GM18868 (cell line): ENCODE data around the gene MYDGF.
A peak's percentile ranks its signal among the peaks of the same experiment; 100 is the strongest.
"Not testable (repeated sequence)": the region's sequence is repeated elsewhere in the genome, so short reads cannot be mapped to it uniquely, and the experiment has no call there.

Experiments
- ATAC-seq: cut with Tn5 transposase; IDR thresholded peaks from one replicate; pipeline ENCODE4 v1.9.1; 2021; ENCODE audit warnings: mild to moderate bottlenecking, moderate library complexity; ENCODE audit not compliant: unreplicated experiment

MYDGF gene

GRCh38 chr19:4669723-4670480, at the start of gene MYDGF:
Gene MYDGF (minus strand): TSS chr19:4670342. CDS start chr19:4670334, 8 bp downstream.
- peak; percentile 79 for ATAC-seq

GRCh38 chr19:4719499-4719866, 49.3 kb upstream of the MYDGF start:
- ATAC-seq: no peak

- ATAC-seq: no peak
Observed at GRCh38 chr19:4717966-4718701, 48.0 kb upstream of the MYDGF start.

GRCh38 chr19:4717191-4717965, 47.2 kb upstream of the MYDGF start:
- ATAC-seq: no peak

GRCh38 chr19:4715529-4716221, 45.5 kb upstream of the MYDGF start:
- ATAC-seq: no peak

GRCh38 chr19:4715178-4715528, 45.0 kb upstream of the MYDGF start:
- not testable (repeated sequence) for ATAC-seq

- no peak for ATAC-seq
Observed at GRCh38 chr19:4714016-4714415, 43.9 kb upstream of the MYDGF start.

- ATAC-seq: no peak
Observed at GRCh38 chr19:4713384-4713951, 43.3 kb upstream of the MYDGF start.

GRCh38 chr19:4712771-4713170, 42.6 kb upstream of the MYDGF start:
- ATAC-seq: no peak

- no peak for ATAC-seq
Observed at GRCh38 chr19:4711211-4711610, 41.1 kb upstream of the MYDGF start.

GRCh38 chr19:4710281-4710600, 40.1 kb upstream of the MYDGF start:
- no peak for ATAC-seq

- no peak for ATAC-seq
Observed at GRCh38 chr19:4709440-4710280, 39.5 kb upstream of the MYDGF start.

GRCh38 chr19:4707956-4708650, 38.0 kb upstream of the MYDGF start:
- ATAC-seq: no peak

- ATAC-seq: no peak
Observed at GRCh38 chr19:4707322-4707721, 37.2 kb upstream of the MYDGF start.

- no peak for ATAC-seq
Observed at GRCh38 chr19:4705413-4706131, 35.4 kb upstream of the MYDGF start.

- ATAC-seq: no peak
Observed at GRCh38 chr19:4704317-4704673, 34.2 kb upstream of the MYDGF start.

GRCh38 chr19:4703671-4704316, 33.7 kb upstream of the MYDGF start:
- no peak for ATAC-seq

GRCh38 chr19:4702764-4703163, 32.6 kb upstream of the MYDGF start:
- no peak for ATAC-seq
